Adrenal gland (tissue), 12 donors: Measurements from ENCODE around the gene RBPJL. TPM values are rescaled to one million over a fixed set of nuclear protein-coding genes. Genes with fewer than 3 reads are reported as not detected.
A peak's percentile ranks its signal among the peaks of the same experiment; 100 is the strongest.

Experiments
- DNase-seq, 7 donors: peaks; one replicate each; pipeline ENCODE4 v3.0.0-alpha.2; 2019 to 2020
- H3K27ac ChIP-seq, 5 donors: fragments of 200-600 bp; sonication (generic) in 4 of 5; 1 replicate in 3 of 5; 2 replicates in 2 of 5; pipeline versions ENCODE4 v1.5.1 to v1.8.0; 2016 to 2020; ENCODE audit warnings: mild to moderate bottlenecking in 1 of 5
- H3K27me3 ChIP-seq: fragments of 200-600 bp; 2 replicates; pipeline ENCODE4 v1.8.0; 2021
- H3K36me3 ChIP-seq, 2 donors: fragments of 200-600 bp; replicated peaks in 1 of 2; 1 replicate in 1 of 2; 2 replicates in 1 of 2; pipeline versions ENCODE4 v1.5.1 to v1.8.0; 2018 to 2022
- H3K4me1 ChIP-seq, 2 donors: fragments of 200-600 bp; replicated peaks in 1 of 2; 1 replicate in 1 of 2; 2 replicates in 1 of 2; pipeline versions ENCODE4 v1.5.1 to v1.8.0; 2018 to 2021
- H3K4me3 ChIP-seq, 4 donors: fragments of 200-600 bp; sonication (generic) in 3 of 4; one replicate each; pipeline ENCODE4 v1.5.1; 2016 to 2018
- H3K9me3 ChIP-seq, 3 donors: fragments of 200-600 bp; sonication (generic) in 1 of 3; replicated peaks in 1 of 3; 1 replicate in 2 of 3; 2 replicates in 1 of 3; pipeline versions ENCODE4 v1.5.1 to v1.8.0; 2016 to 2021
- CTCF ChIP-seq, 6 experiments: fragments of 450-650 bp in 4 of 6; fragments of 200-600 bp in 2 of 6; sonication (generic) in 1 of 6; IDR thresholded peaks; 1 replicate in 5 of 6; 2 replicates in 1 of 6; pipeline versions ENCODE4 v1.5.1 to v1.8.0; 2016 to 2021; ENCODE audit warnings: antibody characterized with exemption in 6 of 6, mild to moderate bottlenecking in 2 of 6, moderate library complexity in 1 of 6
- POLR2A ChIP-seq, 2 donors: fragments of 450-650 bp; IDR thresholded peaks; one replicate each; pipeline ENCODE4 v1.6.1; 2017; ENCODE audit warnings: antibody characterized with exemption in 2 of 2, mild to moderate bottlenecking in 2 of 2, moderate library complexity in 1 of 2
- WGBS, 4 donors: extraction: QIAGEN DNeasy Blood & Tissue Kit in 2 of 4; methylation state at CpG; one replicate each; pipeline versions ENCODE4 v1.1.5 to v1.1.7; 2013 to 2017; 5-methylcytosine and 5-hydroxymethylcytosine counted together
- intact Hi-C, 2 donors: fragments of 100-400 bp; cut with DNase I; formaldehyde crosslinking; loops; one replicate each; pipeline versions ENCODE4 v1.14.1 to v1.15.0; 2022 to 2023
- polyA plus RNA-seq, 3 donors: library from polyadenylated mRNA; stranded (reverse); fragments of 200-250 nt in 2 of 3; fragments of 350-450 nt in 1 of 3; fragmentation: Illumina TruSeq in 1 of 3; extraction: RNeasy Lipid Tissue Mini Kit (QIAGEN cat#74804) in 1 of 3; gene quantifications; one replicate each; pipeline ENCODE4 v1.2.3, GENCODE V29; 2013 to 2014
- total RNA-seq, 9 donors: library from RNA; depleted of rRNA in 4 of 9; stranded (reverse); fragments of >200 nt in 4 of 9; fragments of 120-200 nt in 1 of 9; fragmentation: NEBNext Ultra II Directional in 1 of 9; extraction: Animal tissue kit (Norgen Biotek cat#: 25700) in 1 of 9; gene quantifications; one replicate each; pipeline versions ENCODE4 v1.1.0 to v1.2.4, GENCODE V29; 2013 to 2023
- donor health status: healthy with polysubstance abuse.
- donor health status: Bipolar disorder and iron deficiency.
- donor health status: DM: yes; HTN: yes; CAD: no.
- donor health status: DM: no; HTN: no; CAD: no.
- donor health status: DM: no; HTN: no; CAD: no.
- donor health status: DM: yes; HTN: yes; CAD: no.

The RBPJL gene
- total and polyA plus RNA-seq, 12 donors: 0.03 to 0.06 TPM; not detected in 10

GRCh38 chr20:45366631-45367030 is 60.0 kb downstream of the RBPJL start:
- TF ChIP-seq POLR2A (IDR thresholded peaks at IDR 0.05) (no peak), CTCF (IDR thresholded peaks at IDR 0.05) (no peak)
- Histone ChIP-seq H3K4me1 (peaks cover 0 to 11% of the 10 kb centered on the region in 2 donors), H3K36me3 (peaks cover 0 to 23% of the 10 kb centered on the region in 2 donors), H3K27me3 (no peaks in the 10 kb centered on the region), H3K27ac (peak overlapping the region in 1 of 5 donors; percentile 29), H3K9me3 (no peaks in the 10 kb centered on the region), H3K4me3 (no peak overlapping the region)
- intact Hi-C loops: no loop called here
- WGBS, 4 donors: 88 to 95% (median 93%) methylated on average over 11 of the region's 11 CpGs
- DNase-seq: no peak

- DNase-seq: no peak
- TF ChIP-seq POLR2A (IDR thresholded peaks at IDR 0.05) (no peak), CTCF (IDR thresholded peaks at IDR 0.05) (no peak)
- H3K4me3 ChIP-seq: no peak overlapping the region
- no peaks in the 10 kb centered on the region for H3K9me3 ChIP-seq
- H3K27ac ChIP-seq: peak overlapping the region in 1 of 5 donors; percentile 29
- peaks cover 0 to 11% of the 10 kb centered on the region in 2 donors for H3K4me1 ChIP-seq
- peaks cover 0 to 23% of the 10 kb centered on the region in 2 donors for H3K36me3 ChIP-seq
- intact Hi-C loops: no loop called here
- no peaks in the 10 kb centered on the region for H3K27me3 ChIP-seq
Observed at GRCh38 chr20:45367126-45367525, 60.5 kb downstream of the RBPJL start.

Other genes with a start within 250 kb of the RBPJL start
- 1 to 10 TPM in 4 of 9 donors, under 1 TPM in 5; 0.21 to 3.7 (median 0.87) TPM for gene KCNS1, start 205.7 kb upstream of the RBPJL start, total RNA-seq
- gene KCNS1, start 205.7 kb upstream of the RBPJL start, polyA plus RNA-seq: under 1 TPM; 0.24 to 0.30 (median 0.29) TPM
- not detected for gene WFDC5, start 191.7 kb upstream of the RBPJL start, total RNA-seq
- not detected for gene WFDC5, start 191.7 kb upstream of the RBPJL start, polyA plus RNA-seq
- gene WFDC12, start 182.4 kb upstream of the RBPJL start, total RNA-seq: not detected
- not detected for gene WFDC12, start 182.4 kb upstream of the RBPJL start, polyA plus RNA-seq
- gene PI3, start 131.9 kb upstream of the RBPJL start, total RNA-seq: not detected
- 1 to 10 TPM in 1 of 3 donors, not detected in 2; 1.0 TPM for gene PI3, start 131.9 kb upstream of the RBPJL start, polyA plus RNA-seq
- gene SEMG1, start 99.8 kb upstream of the RBPJL start, total RNA-seq: not detected
- under 1 TPM in 1 of 3 donors, not detected in 2; 0.15 TPM for gene SEMG1, start 99.8 kb upstream of the RBPJL start, polyA plus RNA-seq
- not detected for gene SEMG2, start 85.5 kb upstream of the RBPJL start, total RNA-seq
- not detected for gene SEMG2, start 85.5 kb upstream of the RBPJL start, polyA plus RNA-seq
- 10 to 100 TPM in 1 of 9 donors, 1 to 10 TPM in 5, not detected in 3; 1.8 to 33.7 (median 5.6) TPM for gene SLPI, start 52.3 kb upstream of the RBPJL start, total RNA-seq
- 10 to 100 TPM in 1 of 3 donors, 1 to 10 TPM in 2; 2.3 to 25.7 (median 9.2) TPM for gene SLPI, start 52.3 kb upstream of the RBPJL start, polyA plus RNA-seq
- under 1 TPM in 2 of 9 donors, not detected in 7; 0.06 to 0.15 TPM for gene MATN4, start 1.5 kb downstream of the RBPJL start, total RNA-seq
- gene MATN4, start 1.5 kb downstream of the RBPJL start, polyA plus RNA-seq: under 1 TPM in 2 of 3 donors, not detected in 1; 0.16 to 0.37 TPM
- gene SDC4, start 41.6 kb downstream of the RBPJL start, total RNA-seq: 100 to 1,000 TPM in 2 of 9 donors, 10 to 100 TPM in 7; 51.4 to 128 (median 76.9) TPM
- gene SDC4, start 41.6 kb downstream of the RBPJL start, polyA plus RNA-seq: 10 to 100 TPM; 48.7 to 64.9 (median 55.3) TPM
- gene SYS1, start 56.3 kb downstream of the RBPJL start, total RNA-seq: 10 to 100 TPM; 19.7 to 83.2 (median 35.7) TPM
- gene SYS1, start 56.3 kb downstream of the RBPJL start, polyA plus RNA-seq: 10 to 100 TPM; 16.0 to 25.7 (median 17.7) TPM
- gene TP53TG5, start 71.5 kb downstream of the RBPJL start, total RNA-seq: under 1 TPM in 3 of 9 donors, not detected in 6; 0.24 to 0.78 (median 0.65) TPM
- under 1 TPM in 1 of 3 donors, not detected in 2; 0.33 TPM for gene TP53TG5, start 71.5 kb downstream of the RBPJL start, polyA plus RNA-seq
- gene DBNDD2, start 101.4 kb downstream of the RBPJL start, total RNA-seq: 10 to 100 TPM in 8 of 9 donors, 1 to 10 TPM in 1; 2.1 to 71.1 (median 29.5) TPM
- 10 to 100 TPM; 21.6 to 52.1 (median 34.8) TPM for gene DBNDD2, start 101.4 kb downstream of the RBPJL start, polyA plus RNA-seq
- gene PIGT, start 109.3 kb downstream of the RBPJL start, total RNA-seq: 100 to 1,000 TPM in 6 of 9 donors, 10 to 100 TPM in 3; 76.0 to 202 (median 117) TPM
- gene PIGT, start 109.3 kb downstream of the RBPJL start, polyA plus RNA-seq: 100 to 1,000 TPM in 1 of 3 donors, 10 to 100 TPM in 2; 45.2 to 121 (median 99.7) TPM
- gene WFDC2, start 162.9 kb downstream of the RBPJL start, total RNA-seq: under 1 TPM in 2 of 9 donors, not detected in 7; 0.33 to 0.42 TPM
- 1 to 10 TPM in 2 of 3 donors, under 1 TPM in 1; 0.37 to 1.9 (median 1.6) TPM for gene WFDC2, start 162.9 kb downstream of the RBPJL start, polyA plus RNA-seq
- not detected for gene SPINT3, start 208.8 kb downstream of the RBPJL start, total RNA-seq
- gene SPINT3, start 208.8 kb downstream of the RBPJL start, polyA plus RNA-seq: not detected
- not detected for gene WFDC6, start 232.6 kb downstream of the RBPJL start, total RNA-seq
- not detected for gene WFDC6, start 232.6 kb downstream of the RBPJL start, polyA plus RNA-seq
- not detected for gene EPPIN, start 240.6 kb downstream of the RBPJL start, total RNA-seq
- not detected for gene EPPIN, start 240.6 kb downstream of the RBPJL start, polyA plus RNA-seq